ENCODE results near the gene FMNL3.

The FMNL3 gene

DNA sequence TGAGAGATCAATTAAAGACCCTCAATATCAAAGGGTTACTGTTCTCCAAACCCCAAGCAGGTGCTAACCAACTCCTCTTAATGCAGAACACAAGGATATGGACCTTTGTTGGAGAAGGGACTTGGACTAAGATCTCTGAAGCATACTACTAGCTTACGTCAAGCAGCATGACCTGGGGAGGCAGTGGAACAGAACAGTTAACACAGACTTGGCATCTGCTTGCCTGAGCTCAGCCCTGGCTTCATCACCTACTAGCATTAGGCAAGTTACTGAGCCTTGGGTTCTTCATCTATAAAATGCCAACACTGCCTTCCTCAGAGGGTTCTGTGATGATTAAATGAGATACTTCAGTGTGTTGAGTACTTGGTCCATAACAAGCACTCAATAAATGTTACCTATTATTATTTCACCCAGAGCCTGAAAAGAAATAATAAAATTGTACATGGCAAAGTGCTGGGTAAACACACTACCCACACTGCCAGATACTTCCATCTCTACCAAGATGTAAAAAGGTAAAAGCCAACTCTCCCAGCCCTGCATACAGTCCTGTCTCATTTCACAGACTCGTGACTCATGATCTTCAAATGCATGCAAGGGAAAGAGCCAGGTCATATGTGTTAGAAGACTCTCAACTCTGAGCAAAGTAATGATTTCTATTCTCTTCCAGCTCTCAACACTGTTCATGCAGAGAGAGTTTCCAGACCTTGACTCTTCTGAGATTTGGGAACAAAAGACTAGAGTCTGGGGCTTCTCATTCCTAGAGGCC lies 39.7 kb downstream of the FMNL3 start:
- no peak for DNase-seq
- H3K27me3 ChIP-seq (replicated peaks; ENCODE audit: control insufficient read depth, insufficient read depth, low read length, poor library complexity, severe bottlenecking) = no peaks in the 10 kb centered on the region
- no peaks in the 10 kb centered on the region for H3K9me3 ChIP-seq (ENCODE audit: control insufficient read depth, low read length)
- H3K4me1 ChIP-seq (ENCODE audit: control insufficient read depth, insufficient read depth, low read length, poor library complexity, severe bottlenecking) = peaks cover 52% of the 10 kb centered on the region
- H3K27ac ChIP-seq (ENCODE audit: insufficient read depth, low read length, poor library complexity, severe bottlenecking) = no peak overlapping the region
- no peak overlapping the region for H3K4me3 ChIP-seq (ENCODE audit: insufficient read depth, low read depth, low read length, poor library complexity, severe bottlenecking)
- H3K36me3 ChIP-seq (ENCODE audit: control insufficient read depth, insufficient read depth, low read length) = no peaks in the 10 kb centered on the region

DNA sequence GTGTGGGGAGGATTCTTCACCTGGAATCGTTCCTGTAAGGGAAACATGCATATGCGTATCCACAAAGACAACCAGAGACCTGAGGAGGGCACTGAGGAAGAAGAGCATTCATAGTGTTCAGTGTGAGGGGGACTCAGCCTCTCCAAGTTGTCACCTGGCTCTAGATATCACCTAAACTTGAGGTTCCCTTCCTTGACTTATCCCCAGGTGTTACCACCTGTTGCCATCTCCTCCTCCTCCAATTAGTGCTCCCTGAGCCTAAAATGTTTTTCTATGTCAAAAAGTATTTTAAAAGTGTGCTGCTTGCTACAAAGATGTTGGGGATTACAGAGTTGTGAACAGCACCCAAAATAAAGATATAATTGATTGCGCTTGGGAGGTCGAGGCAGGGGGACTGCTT lies 41.0 kb downstream of the FMNL3 start:
- Histone ChIP-seq H3K27me3 (replicated peaks; ENCODE audit: control insufficient read depth, insufficient read depth, low read length, poor library complexity, severe bottlenecking) (no peaks in the 10 kb centered on the region), H3K4me3 (ENCODE audit: insufficient read depth, low read depth, low read length, poor library complexity, severe bottlenecking) (no peak overlapping the region), H3K27ac (ENCODE audit: insufficient read depth, low read length, poor library complexity, severe bottlenecking) (no peak overlapping the region), H3K36me3 (ENCODE audit: control insufficient read depth, insufficient read depth, low read length) (no peaks in the 10 kb centered on the region), H3K9me3 (ENCODE audit: control insufficient read depth, low read length) (no peaks in the 10 kb centered on the region), H3K4me1 (ENCODE audit: control insufficient read depth, insufficient read depth, low read length, poor library complexity, severe bottlenecking) (peaks cover 52% of the 10 kb centered on the region)
- DNase-seq = no peak

DNA sequence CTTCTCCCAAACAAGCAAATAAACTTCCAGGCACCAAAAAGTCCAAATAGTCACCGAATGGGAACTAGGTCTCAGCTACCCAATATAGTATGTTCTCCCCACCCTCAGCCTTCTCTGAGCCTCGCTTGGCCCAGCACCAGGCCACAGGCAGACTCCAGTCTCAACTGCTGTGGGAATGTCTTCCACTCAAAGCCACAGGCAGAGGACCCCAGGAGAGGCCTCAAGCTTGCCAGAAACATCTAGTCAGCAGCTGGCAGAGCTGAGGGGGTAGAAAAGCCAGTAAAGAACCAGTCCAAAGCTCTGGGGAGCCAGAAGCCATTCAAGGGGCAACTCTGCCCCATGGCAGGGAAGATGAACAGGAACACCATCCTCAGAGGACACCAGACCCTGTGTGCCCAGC lies 41.8 kb downstream of the FMNL3 start:
- Histone ChIP-seq H3K36me3 (ENCODE audit: control insufficient read depth, insufficient read depth, low read length) (no peaks in the 10 kb centered on the region), H3K27ac (ENCODE audit: insufficient read depth, low read length, poor library complexity, severe bottlenecking) (no peak overlapping the region), H3K4me3 (ENCODE audit: insufficient read depth, low read depth, low read length, poor library complexity, severe bottlenecking) (no peak overlapping the region), H3K27me3 (replicated peaks; ENCODE audit: control insufficient read depth, insufficient read depth, low read length, poor library complexity, severe bottlenecking) (no peaks in the 10 kb centered on the region), H3K4me1 (ENCODE audit: control insufficient read depth, insufficient read depth, low read length, poor library complexity, severe bottlenecking) (peaks cover 52% of the 10 kb centered on the region), H3K9me3 (ENCODE audit: control insufficient read depth, low read length) (no peaks in the 10 kb centered on the region)
- DNase-seq = no peak

DNA sequence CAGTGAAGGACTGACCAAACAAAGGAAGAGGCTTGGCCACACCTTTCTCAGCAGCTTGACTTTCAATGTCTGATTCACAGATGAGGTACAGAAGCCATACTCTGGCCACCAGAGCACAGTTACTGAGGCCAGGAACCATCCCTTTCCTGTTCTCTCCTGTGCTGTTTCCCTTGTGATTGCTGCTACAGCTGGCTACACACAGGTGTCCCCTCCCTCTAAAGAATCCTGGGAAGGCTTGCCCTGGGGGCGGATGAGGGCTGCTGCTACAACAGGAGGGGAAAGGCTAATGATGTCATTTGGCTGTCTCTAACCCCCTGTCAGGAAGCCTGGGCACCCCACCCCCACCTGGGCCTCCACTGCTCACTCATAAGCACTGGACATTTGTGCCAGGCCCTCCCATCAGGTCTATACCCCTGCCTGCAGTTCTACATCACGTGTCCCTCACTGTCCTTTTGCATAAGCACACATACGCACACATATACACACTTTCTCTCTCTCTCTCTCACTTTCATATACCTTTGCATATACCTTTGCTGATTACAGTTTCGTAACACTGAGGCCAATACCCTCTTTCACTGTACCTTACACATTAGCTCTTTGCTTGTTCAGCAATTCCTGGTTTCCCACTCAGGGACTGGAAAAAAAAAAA lies 42.5 kb downstream of the FMNL3 start:
- H3K27me3 ChIP-seq (replicated peaks; ENCODE audit: control insufficient read depth, insufficient read depth, low read length, poor library complexity, severe bottlenecking) = no peaks in the 10 kb centered on the region
- DNase-seq = no peak
- no peaks in the 10 kb centered on the region for H3K9me3 ChIP-seq (ENCODE audit: control insufficient read depth, low read length)
- H3K4me3 ChIP-seq (ENCODE audit: insufficient read depth, low read depth, low read length, poor library complexity, severe bottlenecking) = no peak overlapping the region
- H3K36me3 ChIP-seq (ENCODE audit: control insufficient read depth, insufficient read depth, low read length) = peaks cover 4% of the 10 kb centered on the region
- peaks cover 45% of the 10 kb centered on the region for H3K4me1 ChIP-seq (ENCODE audit: control insufficient read depth, insufficient read depth, low read length, poor library complexity, severe bottlenecking)
- H3K27ac ChIP-seq (ENCODE audit: insufficient read depth, low read length, poor library complexity, severe bottlenecking) = peak overlapping the region; percentile 76

DNA sequence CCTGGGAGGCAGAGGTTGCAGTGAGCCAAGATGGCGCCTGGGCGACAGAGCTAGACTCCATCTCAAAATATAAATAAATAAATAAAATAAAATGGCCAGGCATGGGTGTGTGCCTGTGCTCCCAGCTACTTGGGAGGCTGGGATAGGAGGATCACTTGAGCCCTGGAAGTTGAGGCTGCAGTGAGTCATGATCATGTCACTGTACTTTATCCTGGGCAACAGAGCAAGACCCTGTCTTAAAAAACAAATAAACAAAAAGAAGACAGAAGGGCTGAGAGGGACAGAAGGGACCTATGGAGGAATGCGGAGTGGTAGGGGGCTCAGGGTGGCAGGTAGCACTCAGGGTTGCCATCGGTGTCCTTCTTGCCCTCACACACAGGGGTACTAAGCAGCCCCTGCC lies 43.0 kb downstream of the FMNL3 start:
- no peak for DNase-seq
- peaks cover 6% of the 10 kb centered on the region for H3K36me3 ChIP-seq (ENCODE audit: control insufficient read depth, insufficient read depth, low read length)
- H3K4me1 ChIP-seq (ENCODE audit: control insufficient read depth, insufficient read depth, low read length, poor library complexity, severe bottlenecking) = peaks cover 45% of the 10 kb centered on the region
- H3K9me3 ChIP-seq (ENCODE audit: control insufficient read depth, low read length) = no peaks in the 10 kb centered on the region
- no peak overlapping the region for H3K4me3 ChIP-seq (ENCODE audit: insufficient read depth, low read depth, low read length, poor library complexity, severe bottlenecking)
- H3K27ac ChIP-seq (ENCODE audit: insufficient read depth, low read length, poor library complexity, severe bottlenecking) = peak overlapping the region; percentile 76
- H3K27me3 ChIP-seq (replicated peaks; ENCODE audit: control insufficient read depth, insufficient read depth, low read length, poor library complexity, severe bottlenecking) = no peaks in the 10 kb centered on the region

DNA sequence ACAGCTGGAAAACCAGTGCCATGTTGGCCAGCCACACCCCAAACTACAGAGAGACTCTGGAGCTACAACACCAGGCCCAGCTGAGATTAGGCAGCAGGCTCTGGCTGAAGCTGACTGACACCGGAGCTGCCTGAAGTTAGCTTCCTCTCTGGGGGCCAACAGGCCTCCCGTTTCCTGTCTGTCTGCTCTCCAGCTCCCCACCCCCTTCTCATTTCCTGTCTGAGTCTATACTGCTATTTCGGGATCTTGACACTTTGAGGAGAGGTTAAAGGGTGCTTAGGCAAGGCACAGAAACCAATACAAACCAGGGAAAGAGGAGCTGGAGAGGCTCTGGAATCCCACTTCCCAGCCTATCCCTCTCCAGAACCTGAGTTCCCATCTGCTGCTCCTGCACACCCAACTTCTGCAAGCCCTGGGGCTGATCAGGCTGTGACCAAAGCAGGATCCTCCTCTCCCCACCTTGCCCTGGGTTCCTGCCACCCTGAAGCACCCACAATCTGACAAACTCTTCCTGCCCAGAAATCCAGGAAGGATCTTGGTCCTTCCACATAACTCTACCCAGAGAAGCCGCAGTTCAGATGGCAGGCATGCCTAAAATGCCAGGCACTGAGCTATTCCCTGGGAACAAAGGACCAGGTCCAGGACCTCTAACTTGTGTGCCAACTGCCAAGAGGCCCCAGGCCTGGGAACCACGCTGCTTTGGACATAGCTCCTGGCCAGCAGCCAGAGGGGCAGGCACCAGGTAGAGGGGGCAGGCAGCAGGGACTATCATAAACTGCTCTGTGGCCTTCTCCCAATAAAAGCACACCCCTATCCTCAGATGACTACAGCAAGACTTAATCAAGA lies 44.0 kb downstream of the FMNL3 start:
- Histone ChIP-seq H3K9me3 (ENCODE audit: control insufficient read depth, low read length) (no peaks in the 10 kb centered on the region), H3K27me3 (replicated peaks; ENCODE audit: control insufficient read depth, insufficient read depth, low read length, poor library complexity, severe bottlenecking) (no peaks in the 10 kb centered on the region), H3K36me3 (ENCODE audit: control insufficient read depth, insufficient read depth, low read length) (peaks cover 6% of the 10 kb centered on the region), H3K27ac (ENCODE audit: insufficient read depth, low read length, poor library complexity, severe bottlenecking) (peak overlapping the region; percentile 76), H3K4me1 (ENCODE audit: control insufficient read depth, insufficient read depth, low read length, poor library complexity, severe bottlenecking) (peaks cover 45% of the 10 kb centered on the region), H3K4me3 (ENCODE audit: insufficient read depth, low read depth, low read length, poor library complexity, severe bottlenecking) (peak overlapping the region; percentile 31)
- DNase-seq = peak; percentile 58 to 70 (median 64)

DNA sequence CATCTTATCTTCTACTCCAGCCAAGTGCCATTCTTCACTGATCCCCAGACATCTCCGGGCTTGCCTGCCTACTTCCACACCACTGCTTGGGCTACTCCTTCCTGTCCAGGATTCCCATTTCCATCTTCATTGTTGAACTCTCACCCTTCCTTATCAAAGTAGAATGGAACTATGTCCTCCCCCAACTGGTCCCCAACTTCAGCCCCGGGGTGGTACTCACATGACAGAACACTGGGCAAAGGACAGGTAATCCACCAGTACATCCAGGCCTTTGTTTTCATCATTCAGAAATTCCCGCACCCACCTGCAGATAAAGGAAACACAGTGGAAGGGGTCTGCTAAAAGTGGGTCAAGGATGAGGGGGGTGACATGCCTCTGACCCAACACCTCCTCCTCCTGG lies 45.5 kb downstream of the FMNL3 start:
- Histone ChIP-seq H3K27ac (ENCODE audit: insufficient read depth, low read length, poor library complexity, severe bottlenecking) (peak overlapping the region; percentile 76), H3K27me3 (replicated peaks; ENCODE audit: control insufficient read depth, insufficient read depth, low read length, poor library complexity, severe bottlenecking) (no peaks in the 10 kb centered on the region), H3K4me1 (ENCODE audit: control insufficient read depth, insufficient read depth, low read length, poor library complexity, severe bottlenecking) (peaks cover 45% of the 10 kb centered on the region), H3K4me3 (ENCODE audit: insufficient read depth, low read depth, low read length, poor library complexity, severe bottlenecking) (no peak overlapping the region), H3K36me3 (ENCODE audit: control insufficient read depth, insufficient read depth, low read length) (peaks cover 6% of the 10 kb centered on the region), H3K9me3 (ENCODE audit: control insufficient read depth, low read length) (no peaks in the 10 kb centered on the region)
- DNase-seq = no peak

DNA sequence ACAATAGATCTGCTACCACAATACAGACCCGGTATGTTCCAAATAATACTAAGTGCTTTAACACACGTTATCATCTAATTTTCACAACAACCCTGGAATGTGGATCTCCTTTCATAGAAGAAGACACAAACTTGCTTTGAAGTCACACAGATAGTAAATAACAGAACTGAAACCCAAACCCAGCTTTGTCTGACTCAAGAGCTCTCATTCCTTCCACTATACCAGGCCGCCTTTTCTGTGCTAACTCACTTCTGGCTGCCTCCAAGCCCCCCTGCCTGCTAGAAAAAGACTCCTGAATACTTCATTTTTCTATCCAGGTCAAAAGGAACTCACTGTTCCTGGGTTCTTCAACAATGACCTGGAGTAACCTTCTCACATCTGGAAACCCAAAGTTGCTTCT lies 46.0 kb downstream of the FMNL3 start:
- Histone ChIP-seq H3K4me3 (ENCODE audit: insufficient read depth, low read depth, low read length, poor library complexity, severe bottlenecking) (no peak overlapping the region), H3K36me3 (ENCODE audit: control insufficient read depth, insufficient read depth, low read length) (peaks cover 6% of the 10 kb centered on the region), H3K4me1 (ENCODE audit: control insufficient read depth, insufficient read depth, low read length, poor library complexity, severe bottlenecking) (peaks cover 45% of the 10 kb centered on the region), H3K27me3 (replicated peaks; ENCODE audit: control insufficient read depth, insufficient read depth, low read length, poor library complexity, severe bottlenecking) (no peaks in the 10 kb centered on the region), H3K27ac (ENCODE audit: insufficient read depth, low read length, poor library complexity, severe bottlenecking) (no peak overlapping the region), H3K9me3 (ENCODE audit: control insufficient read depth, low read length) (no peaks in the 10 kb centered on the region)
- DNase-seq = no peak

DNA sequence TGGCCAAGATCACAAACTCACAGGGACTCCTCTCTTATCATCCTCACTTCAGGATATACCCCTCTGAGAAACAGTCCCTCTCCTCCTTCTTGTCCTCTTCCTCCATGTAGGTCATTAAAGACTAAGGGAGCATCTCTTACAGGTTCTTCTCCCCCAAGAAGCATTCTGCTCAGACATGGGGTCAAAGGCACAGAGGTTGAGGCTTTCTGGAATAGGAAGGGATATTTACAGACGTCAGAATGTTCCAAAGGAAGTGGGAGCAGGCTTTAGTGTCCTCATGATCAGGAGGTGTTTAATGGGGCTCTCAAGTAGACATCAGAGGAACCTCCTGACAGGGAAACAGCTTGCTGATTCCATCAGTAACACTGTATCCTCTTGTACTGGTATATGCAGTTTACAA lies 47.5 kb downstream of the FMNL3 start:
- Histone ChIP-seq H3K9me3 (ENCODE audit: control insufficient read depth, low read length) (no peaks in the 10 kb centered on the region), H3K27me3 (replicated peaks; ENCODE audit: control insufficient read depth, insufficient read depth, low read length, poor library complexity, severe bottlenecking) (no peaks in the 10 kb centered on the region), H3K4me3 (ENCODE audit: insufficient read depth, low read depth, low read length, poor library complexity, severe bottlenecking) (no peak overlapping the region), H3K36me3 (ENCODE audit: control insufficient read depth, insufficient read depth, low read length) (peaks cover 6% of the 10 kb centered on the region), H3K4me1 (ENCODE audit: control insufficient read depth, insufficient read depth, low read length, poor library complexity, severe bottlenecking) (peaks cover 44% of the 10 kb centered on the region), H3K27ac (ENCODE audit: insufficient read depth, low read length, poor library complexity, severe bottlenecking) (no peak overlapping the region)
- no peak for DNase-seq

DNA sequence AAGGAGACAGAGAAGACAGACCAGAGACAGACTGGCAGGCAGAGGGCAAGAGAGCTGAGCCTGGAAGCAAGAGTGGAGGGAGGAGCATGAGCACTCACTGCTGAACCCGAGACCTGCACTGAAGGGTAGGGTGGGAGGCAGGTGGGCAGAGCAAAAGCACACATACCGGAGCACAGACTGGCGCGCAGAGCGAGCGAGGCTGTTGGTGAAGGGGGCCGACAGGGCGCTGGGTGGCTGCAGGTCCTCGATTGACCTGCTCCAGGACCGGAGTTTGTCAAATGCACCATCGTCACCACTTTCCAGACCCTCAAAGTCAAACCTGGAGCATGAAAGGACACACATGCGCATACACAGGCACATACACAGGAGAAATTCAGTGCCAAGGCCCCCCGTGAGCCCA lies 48.9 kb downstream of the FMNL3 start:
- Histone ChIP-seq H3K4me1 (ENCODE audit: control insufficient read depth, insufficient read depth, low read length, poor library complexity, severe bottlenecking) (peaks cover 29% of the 10 kb centered on the region), H3K36me3 (ENCODE audit: control insufficient read depth, insufficient read depth, low read length) (peaks cover 15% of the 10 kb centered on the region), H3K27ac (ENCODE audit: insufficient read depth, low read length, poor library complexity, severe bottlenecking) (no peak overlapping the region), H3K27me3 (replicated peaks; ENCODE audit: control insufficient read depth, insufficient read depth, low read length, poor library complexity, severe bottlenecking) (no peaks in the 10 kb centered on the region), H3K9me3 (ENCODE audit: control insufficient read depth, low read length) (no peaks in the 10 kb centered on the region), H3K4me3 (ENCODE audit: insufficient read depth, low read depth, low read length, poor library complexity, severe bottlenecking) (no peak overlapping the region)
- no peak for DNase-seq
